H9 (cell line): Measurements from ENCODE around the gene RTL5. TPM values are rescaled to one million over a fixed set of nuclear protein-coding genes. Genes with fewer than 3 reads are reported as not detected.
A peak's percentile ranks its signal among the peaks of the same experiment; 100 is the strongest.

Experiments
- DNase-seq: peaks from one replicate; pipeline ENCODE4 v3.0.0-alpha.2; 2017
- H2AFZ ChIP-seq: one replicate; pipeline ENCODE4 v1.6.1; 2013; ENCODE audit warnings: mild to moderate bottlenecking, low read length, control low read depth, moderate library complexity
- H2AK5ac ChIP-seq: 2 replicates; pipeline ENCODE4 v1.6.1; 2013; ENCODE audit warnings: low read length, control low read depth, mixed read lengths; ENCODE audit not compliant: insufficient read length
- H2BK120ac ChIP-seq: one replicate; pipeline ENCODE4 v1.6.1; 2013; ENCODE audit warnings: low read depth, mild to moderate bottlenecking, low read length, control low read depth, inconsistent platforms; ENCODE audit not compliant: poor library complexity, severe bottlenecking
- H2BK12ac ChIP-seq: 2 replicates; pipeline ENCODE4 v1.6.1; 2013; ENCODE audit warnings: low read length, control low read depth, mixed read lengths, low read depth; ENCODE audit not compliant: insufficient read length
- H2BK15ac ChIP-seq: 2 replicates; pipeline ENCODE4 v1.6.1; 2013; ENCODE audit warnings: low read depth, low read length, control low read depth
- H2BK20ac ChIP-seq: one replicate; pipeline ENCODE4 v1.6.1; 2013; ENCODE audit warnings: low read depth, mild to moderate bottlenecking, low read length, control low read depth, inconsistent platforms; ENCODE audit not compliant: poor library complexity, severe bottlenecking
- H2BK5ac ChIP-seq: 2 replicates; pipeline ENCODE4 v1.6.1; 2013; ENCODE audit warnings: low read length, control low read depth, mixed read lengths; ENCODE audit not compliant: insufficient read length
- H3K14ac ChIP-seq: 2 replicates; pipeline ENCODE4 v1.6.1; 2013; ENCODE audit warnings: low read length, control low read depth; ENCODE audit not compliant: insufficient read depth
- H3K18ac ChIP-seq: 2 replicates; pipeline ENCODE4 v1.6.1; 2013; ENCODE audit warnings: low read depth, mild to moderate bottlenecking, mixed read lengths, low read length, control low read depth; ENCODE audit not compliant: insufficient read length
- H3K23ac ChIP-seq: 2 replicates; pipeline ENCODE4 v1.6.1; 2013; ENCODE audit warnings: low read length, control low read depth, mixed read lengths, low read depth; ENCODE audit not compliant: insufficient read length
- H3K23me2 ChIP-seq: 2 replicates; pipeline ENCODE4 v1.6.1; 2013; ENCODE audit warnings: low read depth, mild to moderate bottlenecking, mixed read lengths, low read length, control low read depth; ENCODE audit not compliant: insufficient read length, poor library complexity, severe bottlenecking
- H3K27ac ChIP-seq: 2 replicates; pipeline ENCODE4 v1.5.1; 2013; ENCODE audit warnings: low read length, control low read depth, mixed read lengths, low read depth; ENCODE audit not compliant: insufficient read length
- H3K27me3 ChIP-seq: 2 replicates; pipeline ENCODE4 v1.6.1; 2013; ENCODE audit warnings: low read length, control low read depth, inconsistent platforms; ENCODE audit not compliant: insufficient read depth
- H3K4ac ChIP-seq: 2 replicates; pipeline ENCODE4 v1.6.1; 2013; ENCODE audit warnings: low read depth, mild to moderate bottlenecking, control low read depth, inconsistent platforms, low read length, moderate library complexity
- H3K4me1 ChIP-seq: 2 replicates; pipeline ENCODE4 v1.6.1; 2013; ENCODE audit warnings: low read length, control low read depth, inconsistent platforms; ENCODE audit not compliant: insufficient read depth
- H3K4me2 ChIP-seq: 2 replicates; pipeline ENCODE4 v1.6.1; 2013; ENCODE audit warnings: low read length, control low read depth, mixed read lengths; ENCODE audit not compliant: insufficient read length, insufficient read depth
- H3K56ac ChIP-seq: 2 replicates; pipeline ENCODE4 v1.6.1; 2013; ENCODE audit warnings: low read depth, mild to moderate bottlenecking, mixed read lengths, low read length, control low read depth; ENCODE audit not compliant: insufficient read length
- H3K79me1 ChIP-seq: 2 replicates; pipeline ENCODE4 v1.6.1; 2013; ENCODE audit warnings: low read depth, mild to moderate bottlenecking, moderate library complexity, low read length, control low read depth, inconsistent platforms; ENCODE audit not compliant: insufficient read depth, poor library complexity, severe bottlenecking
- H3K79me2 ChIP-seq: 2 replicates; pipeline ENCODE4 v1.6.1; 2013; ENCODE audit warnings: low read length, control low read depth, inconsistent platforms; ENCODE audit not compliant: insufficient read depth
- H3K9ac ChIP-seq: 2 replicates; pipeline ENCODE4 v1.6.1; 2013; ENCODE audit warnings: low read length, control low read depth, mixed read lengths; ENCODE audit not compliant: insufficient read length; ENCODE audit errors: extremely low read depth
- H3K9me3 ChIP-seq: one replicate; pipeline ENCODE4 v1.6.1; 2013; ENCODE audit warnings: low read depth, low read length, inconsistent platforms; ENCODE audit not compliant: control insufficient read depth
- H3T11ph ChIP-seq: one replicate; pipeline ENCODE4 v1.6.1; 2013; ENCODE audit warnings: mild to moderate bottlenecking, low read length, control low read depth, inconsistent platforms
- H4K20me1 ChIP-seq: one replicate; pipeline ENCODE4 v1.6.1; 2013; ENCODE audit not compliant: control insufficient read depth, insufficient read length, insufficient read depth
- H4K5ac ChIP-seq: 2 replicates; pipeline ENCODE4 v1.6.1; 2013; ENCODE audit warnings: low read depth, mild to moderate bottlenecking, mixed read lengths, low read length, control low read depth; ENCODE audit not compliant: insufficient read length
- H4K8ac ChIP-seq: replicated peaks from 2 replicates; pipeline ENCODE4 v1.6.1; 2013; ENCODE audit warnings: low read length, control low read depth, mixed read lengths, low read depth; ENCODE audit not compliant: insufficient read length
- H4K91ac ChIP-seq: 2 replicates; pipeline ENCODE4 v1.6.1; 2013; ENCODE audit warnings: low read depth, mild to moderate bottlenecking, moderate library complexity, mixed read lengths, low read length, control low read depth; ENCODE audit not compliant: insufficient read length
- H3K27ac Mint-ChIP-seq, 3 experiments: 2 replicates in 2 of 3; 3 replicates in 1 of 3; pipeline ENCODE4 v1.8.0; 2020 to 2021; ENCODE audit warnings: mixed read lengths in 3 of 3, mild to moderate bottlenecking in 1 of 3, moderate library complexity in 1 of 3
- H3K27me3 Mint-ChIP-seq: 2 replicates; pipeline ENCODE4 v1.8.0; 2021; ENCODE audit warnings: low read depth, mild to moderate bottlenecking, moderate library complexity, mixed read lengths
- H3K36me3 Mint-ChIP-seq, 3 experiments: 2 replicates in 2 of 3; 3 replicates in 1 of 3; pipeline ENCODE4 v1.8.0; 2020 to 2021; ENCODE audit warnings: low read depth in 3 of 3, mixed read lengths in 3 of 3; ENCODE audit not compliant: insufficient read depth in 1 of 3
- H3K4me1 Mint-ChIP-seq, 2 experiments: 2 replicates each; pipeline ENCODE4 v1.8.0; 2020; ENCODE audit warnings: mixed read lengths in 2 of 2
- H3K4me3 Mint-ChIP-seq, 2 experiments: 2 replicates in 1 of 2; 3 replicates in 1 of 2; pipeline ENCODE4 v1.8.0; 2020 to 2021; ENCODE audit warnings: mild to moderate bottlenecking in 2 of 2, mixed read lengths in 2 of 2, moderate library complexity in 1 of 2
- H3K9me3 Mint-ChIP-seq, 2 experiments: 2 replicates in 1 of 2; 3 replicates in 1 of 2; pipeline ENCODE4 v1.8.0; 2020; ENCODE audit warnings: mild to moderate bottlenecking in 2 of 2, mixed read lengths in 2 of 2, moderate library complexity in 1 of 2
- CTCF ChIP-seq: fragments of 200-600 bp; sonication (generic); conservative IDR thresholded peaks from 3 replicates; pipeline ENCODE4 v1.8.0; 2021; ENCODE audit warnings: antibody characterized with exemption, mild to moderate bottlenecking
- WGBS: extraction: QIAGEN DNeasy Blood & Tissue Kit; methylation state at CpG from one replicate; pipeline ENCODE4 v1.1.7; 2013; ENCODE audit warnings: missing lambda C conversion rate, low lambda C conversion rate, mixed read lengths; ENCODE audit not compliant: insufficient read length; ENCODE audit errors: extremely low coverage; 5-methylcytosine and 5-hydroxymethylcytosine counted together
- total RNA-seq: library from RNA; stranded (reverse); gene quantifications from 2 replicates; pipeline ENCODE4 v1.2.1, GENCODE V29; 2021

RTL5 gene
- total RNA-seq, 1 experiment from 2014 or later = 1.2 TPM

GRCh38 chrX:72102126-72102525, 29.6 kb downstream of the RTL5 start:
- Histone ChIP-seq H3K4me1 (no peaks in the 10 kb centered on the region; the same call in 1 of the 2 replicates), H3K9ac (no peak overlapping the region), H3T11ph (no peak overlapping the region), H2BK15ac (no peak overlapping the region), H4K91ac (no peak overlapping the region), H2AFZ (no peak overlapping the region), H3K4ac (no peak overlapping the region), H3K79me1 (no peaks in the 10 kb centered on the region), H2BK20ac (no peak overlapping the region), H3K18ac (no peak overlapping the region), H3K23me2 (no peaks in the 10 kb centered on the region), H3K4me2 (no peak overlapping the region), H3K27ac (no peak overlapping the region), H4K5ac (no peak overlapping the region), H2BK12ac (no peak overlapping the region), H3K9me3 (peaks cover 34% of the 10 kb centered on the region), H3K56ac (no peak overlapping the region), H3K23ac (no peak overlapping the region), H2BK120ac (no peak overlapping the region), H2AK5ac (no peak overlapping the region), H2BK5ac (no peak overlapping the region), H3K79me2 (no peaks in the 10 kb centered on the region), H3K14ac (no peak overlapping the region; the same call in 1 of the 2 replicates), H4K8ac (no peak overlapping the region), H3K27me3 (no peaks in the 10 kb centered on the region), H4K20me1 (no peaks in the 10 kb centered on the region)
- Mint-ChIP-seq H3K4me1 (peaks cover 12 to 14% of the 10 kb centered on the region in 2 experiments), H3K27ac (no peak overlapping the region), H3K4me3 (peak overlapping the region in 1 of 2 experiments; percentile 6; a peak in 2 of 5 replicates), H3K27me3 (no peaks in the 10 kb centered on the region; the same call in 1 of the 2 replicates), H3K36me3 (peaks cover 5 to 13% (median 5%) of the 10 kb centered on the region in 3 experiments; a peak in 5 of 7 replicates), H3K9me3 (peaks cover 69 to 70% of the 10 kb centered on the region in 2 experiments)
- no peak for TF ChIP-seq CTCF
- WGBS = no CpG with 5 or more reads among the region's 2 CpGs
- DNase-seq = no peak
